Activated naive CD8-positive, alpha-beta T cell treated with anti-CD3 and anti-CD28 coated beads, Interleukin-2, amount 10 ng/mL, durations not matched to agents 7 days and 5 days (primary cell): ENCODE results near the gene PDILT. TPM values are rescaled to one million over a fixed set of nuclear protein-coding genes. Genes with fewer than 3 reads are reported as not detected.
"Not testable (repeated sequence)": the region's sequence is repeated elsewhere in the genome, so short reads cannot be mapped to it uniquely, and the experiment has no call there.

Experiments used
- ATAC-seq: fragments of 150-1000 bp; cut with Tn5 transposase; one replicate; pipeline ENCODE4 v1.10.0; 2021; ENCODE audit warnings: low read depth, moderate library complexity
- POLR2A ChIA-PET: fragments of 350-600 bp; sonication (Branson Sonifier 250); formaldehyde crosslinking; loops from one replicate; lab custom pipeline; 2021; ENCODE audit warnings: antibody characterized with exemption; lab: Charles Lee
- DNase-seq: peaks from one replicate; pipeline ENCODE4 v3.0.0; 2021
- H3K27ac Mint-ChIP-seq: one replicate; pipeline ENCODE4 v1.8.0; 2022; ENCODE audit warnings: mild to moderate bottlenecking, mixed read lengths
- H3K27me3 Mint-ChIP-seq: one replicate; pipeline ENCODE4 v1.8.0; 2022; ENCODE audit warnings: mild to moderate bottlenecking, moderate library complexity, mixed read lengths
- H3K36me3 Mint-ChIP-seq: one replicate; pipeline ENCODE4 v1.8.0; 2021; ENCODE audit warnings: mild to moderate bottlenecking, mixed read lengths
- H3K4me1 Mint-ChIP-seq: one replicate; pipeline ENCODE4 v1.8.0; 2021; ENCODE audit warnings: mixed read lengths
- H3K4me3 Mint-ChIP-seq: one replicate; pipeline ENCODE4 v1.8.0; 2022; ENCODE audit warnings: mild to moderate bottlenecking, moderate library complexity, mixed read lengths
- H3K9me3 Mint-ChIP-seq: one replicate; pipeline ENCODE4 v1.8.0; 2021; ENCODE audit warnings: mixed read lengths
- total RNA-seq, 2 experiments: library from RNA; stranded (reverse); gene quantifications; one replicate each; pipeline ENCODE4 v1.2.3, GENCODE V29; 2021

The PDILT gene
- total RNA-seq: not detected

DNA sequence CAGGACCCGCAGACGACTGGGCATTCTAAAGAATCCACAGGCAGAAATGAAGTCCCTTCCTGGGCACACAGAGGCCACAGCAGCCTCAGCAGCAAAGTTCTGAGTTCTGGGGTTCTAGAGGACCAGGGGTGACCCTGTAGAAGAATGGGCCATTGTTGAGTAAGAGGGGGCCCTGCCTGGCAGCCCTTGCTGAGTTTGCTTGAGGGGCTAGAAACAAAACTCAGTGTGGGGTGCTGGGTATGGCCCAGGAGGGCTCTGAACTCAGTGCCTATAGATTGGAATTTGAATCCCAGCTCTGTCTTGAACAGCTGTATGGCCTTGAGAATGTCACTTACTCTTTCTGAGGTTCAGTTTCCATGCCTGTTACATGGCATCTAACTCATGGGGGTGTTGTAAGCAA, at the start of gene PDILT:
PDILT (minus strand) TSS at position 101 of the 400 bp plus-strand sequence. CDS start 5,437 bp downstream, outside the sequence.
- Mint-ChIP-seq H3K27ac (no peak within 1 kb of the TSS), H3K36me3 (no peaks in the 10 kb centered on the region), H3K27me3 (no peaks in the 10 kb centered on the region), H3K4me3 (no peak within 1 kb of the TSS), H3K4me1 (no peaks in the 10 kb centered on the region), H3K9me3 (no peaks in the 10 kb centered on the region)
- DNase-seq: no peak
- no peak for ATAC-seq
- POLR2A ChIA-PET: no interaction called here

DNA sequence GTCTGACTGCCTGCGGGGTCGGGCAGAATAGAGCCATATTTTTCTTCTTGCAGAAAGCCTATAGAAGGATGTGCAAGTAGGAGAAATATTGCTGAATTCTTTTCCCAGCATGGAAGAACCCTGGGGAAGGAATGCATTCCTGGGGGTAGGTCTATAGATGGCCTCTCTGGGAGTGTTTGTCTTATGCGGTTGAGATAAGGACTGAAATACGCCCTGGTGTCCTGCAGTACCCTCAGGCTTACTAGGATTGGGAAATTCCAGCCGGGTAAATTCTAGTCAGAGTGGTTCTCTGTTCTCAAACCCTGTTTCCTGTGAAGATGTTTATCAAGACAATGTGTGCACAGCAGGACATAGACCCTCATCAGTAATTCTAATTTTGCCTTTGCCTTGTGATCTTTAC, 49.1 kb upstream of the PDILT start:
- H3K36me3 Mint-ChIP-seq, H3K4me3 Mint-ChIP-seq, H3K9me3 Mint-ChIP-seq, DNase-seq, H3K4me1 Mint-ChIP-seq, POLR2A ChIA-PET, H3K27me3 Mint-ChIP-seq, ATAC-seq, H3K27ac Mint-ChIP-seq: not testable (repeated sequence)

- H3K9me3 Mint-ChIP-seq, ATAC-seq, H3K4me1 Mint-ChIP-seq, DNase-seq, H3K27me3 Mint-ChIP-seq, H3K36me3 Mint-ChIP-seq, POLR2A ChIA-PET, H3K4me3 Mint-ChIP-seq, H3K27ac Mint-ChIP-seq: not testable (repeated sequence)
Observed at GRCh38 chr16:20451364-20451763, 46.8 kb upstream of the PDILT start, which contains the start of gene ACSM2A. Gene ACSM2A, plus strand, starts transcription at chr16:20451521. Its CDS starts 8,594 bp downstream, at chr16:20460115.

DNA sequence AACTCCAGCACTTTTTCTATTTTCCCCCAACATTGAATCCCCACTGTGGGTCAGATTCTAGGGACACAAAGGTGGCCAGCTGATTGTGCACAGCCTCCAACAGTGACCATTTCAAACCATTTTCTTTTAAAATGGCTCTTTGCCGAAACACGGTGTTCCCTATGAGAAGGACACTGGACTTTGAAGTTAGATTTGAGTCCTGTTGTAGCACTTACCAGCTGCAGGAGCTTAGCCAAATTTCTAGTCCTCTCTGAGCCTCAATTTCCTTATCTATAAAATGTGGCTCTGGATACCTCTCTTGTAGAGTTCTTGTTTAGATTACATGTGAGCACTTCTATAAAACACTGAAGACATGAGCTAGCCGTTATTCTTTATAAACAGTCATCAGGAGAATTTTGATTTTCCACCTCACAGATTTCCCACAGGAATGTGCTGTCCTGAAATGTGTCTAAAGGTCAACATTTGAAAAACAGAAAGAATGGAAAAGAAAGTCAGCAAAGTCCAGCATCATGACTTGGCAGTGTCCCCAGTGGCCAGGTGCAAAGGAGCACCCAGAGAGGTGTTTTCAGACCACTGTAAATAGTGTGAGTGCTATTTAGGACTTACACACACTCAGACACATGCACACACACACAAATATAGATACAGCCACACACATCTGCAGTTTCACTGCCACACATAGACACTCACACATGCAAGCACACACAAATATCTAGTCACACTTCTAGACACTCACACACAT, 42.3 kb upstream of the PDILT start:
- H3K27me3 Mint-ChIP-seq, H3K36me3 Mint-ChIP-seq, ATAC-seq, H3K9me3 Mint-ChIP-seq, H3K4me3 Mint-ChIP-seq, POLR2A ChIA-PET, H3K27ac Mint-ChIP-seq, DNase-seq, H3K4me1 Mint-ChIP-seq: not testable (repeated sequence)

DNA sequence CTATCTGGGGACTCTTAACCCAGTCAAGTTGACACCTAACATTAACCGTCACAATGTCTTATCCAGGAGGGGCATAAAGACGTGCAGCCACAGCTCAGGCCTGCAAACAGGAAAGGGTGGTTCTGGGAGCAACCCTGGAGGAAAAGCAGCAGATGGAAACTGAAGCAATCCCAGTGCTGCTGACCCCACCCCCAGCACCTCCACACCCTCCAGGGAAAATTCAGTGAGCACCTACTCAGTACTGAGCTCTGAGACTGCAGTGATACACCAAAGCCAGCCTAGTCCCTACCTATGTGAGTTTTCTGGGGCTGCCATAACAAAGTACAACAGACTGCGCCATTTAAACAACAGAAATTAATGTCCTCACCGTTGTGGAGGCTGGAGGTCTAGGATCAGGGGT, 37.3 kb upstream of the PDILT start:
- H3K4me1 Mint-ChIP-seq, H3K4me3 Mint-ChIP-seq, H3K27ac Mint-ChIP-seq, H3K36me3 Mint-ChIP-seq, ATAC-seq, POLR2A ChIA-PET, DNase-seq, H3K27me3 Mint-ChIP-seq, H3K9me3 Mint-ChIP-seq: not testable (repeated sequence)

GRCh38 chr16:20441191-20441590, 36.7 kb upstream of the PDILT start:
- H3K9me3 Mint-ChIP-seq: no peaks in the 10 kb centered on the region
- ATAC-seq (no peak), DNase-seq (no peak)
- no peaks in the 10 kb centered on the region for H3K27me3 Mint-ChIP-seq
- H3K4me1 Mint-ChIP-seq: no peaks in the 10 kb centered on the region
- H3K36me3 Mint-ChIP-seq: no peaks in the 10 kb centered on the region
- no peak overlapping the region for H3K4me3 Mint-ChIP-seq
- POLR2A ChIA-PET: no interaction called here
- no peak overlapping the region for H3K27ac Mint-ChIP-seq

- H3K27ac Mint-ChIP-seq, H3K27me3 Mint-ChIP-seq, H3K36me3 Mint-ChIP-seq, ATAC-seq, DNase-seq, H3K9me3 Mint-ChIP-seq, H3K4me3 Mint-ChIP-seq, H3K4me1 Mint-ChIP-seq, POLR2A ChIA-PET: not testable (repeated sequence)
Observed at GRCh38 chr16:20440731-20441130, 36.2 kb upstream of the PDILT start.

DNA sequence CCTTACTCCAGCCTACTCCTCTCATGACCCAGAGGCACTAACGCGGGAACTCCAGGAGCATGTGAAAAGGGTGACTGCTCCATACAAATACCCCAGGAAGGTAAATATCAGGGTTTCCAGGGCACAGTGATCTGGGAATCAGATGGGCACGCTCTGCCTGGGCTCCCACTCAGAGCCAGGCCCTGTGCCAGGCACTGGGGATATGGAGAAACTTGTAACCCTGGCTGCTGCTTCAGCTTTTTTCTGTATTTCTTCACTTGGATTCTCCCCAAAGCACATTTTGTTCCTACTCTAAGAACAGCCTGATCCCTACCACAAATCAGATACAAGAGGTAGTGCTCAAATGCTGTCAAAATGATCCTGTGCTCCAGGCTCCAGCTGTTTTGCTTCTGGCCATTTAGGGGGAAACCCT, 35.3 kb upstream of the PDILT start:
- POLR2A ChIA-PET, ATAC-seq, H3K4me1 Mint-ChIP-seq, H3K27me3 Mint-ChIP-seq, H3K27ac Mint-ChIP-seq, H3K36me3 Mint-ChIP-seq, DNase-seq, H3K9me3 Mint-ChIP-seq, H3K4me3 Mint-ChIP-seq: not testable (repeated sequence)

DNA sequence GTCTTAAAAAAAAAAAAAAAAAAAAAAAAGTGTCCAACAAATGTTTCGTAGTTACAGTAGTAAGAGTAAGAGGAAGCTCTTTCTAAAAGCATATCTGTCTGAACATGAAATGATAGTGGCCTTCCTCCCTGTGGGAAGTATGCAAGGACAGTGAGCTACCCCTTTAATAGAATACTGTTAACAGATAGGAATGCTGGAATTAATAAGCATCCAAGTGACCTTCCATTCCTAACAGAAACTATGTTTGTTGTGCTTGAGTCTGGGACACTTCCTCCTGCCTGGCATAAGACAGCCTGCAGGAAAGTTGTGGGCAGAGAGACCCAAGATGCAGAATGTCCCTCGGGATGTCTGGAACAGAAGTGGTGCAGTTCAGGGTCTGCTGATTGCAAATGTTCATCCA, 34.4 kb upstream of the PDILT start:
- ATAC-seq, H3K27me3 Mint-ChIP-seq, H3K4me1 Mint-ChIP-seq, DNase-seq, H3K36me3 Mint-ChIP-seq, H3K4me3 Mint-ChIP-seq, POLR2A ChIA-PET, H3K9me3 Mint-ChIP-seq, H3K27ac Mint-ChIP-seq: not testable (repeated sequence)

- no peak overlapping the region for H3K4me3 Mint-ChIP-seq
- peaks cover 7% of the 10 kb centered on the region for H3K27me3 Mint-ChIP-seq
- H3K36me3 Mint-ChIP-seq: no peaks in the 10 kb centered on the region
- peaks cover 2% of the 10 kb centered on the region for H3K9me3 Mint-ChIP-seq
- H3K27ac Mint-ChIP-seq: no peak overlapping the region
- DNase-seq (no peak), ATAC-seq (no peak)
- no peaks in the 10 kb centered on the region for H3K4me1 Mint-ChIP-seq
- POLR2A ChIA-PET: no interaction called here
Observed at GRCh38 chr16:20430948-20431347, 26.4 kb upstream of the PDILT start.

DNA sequence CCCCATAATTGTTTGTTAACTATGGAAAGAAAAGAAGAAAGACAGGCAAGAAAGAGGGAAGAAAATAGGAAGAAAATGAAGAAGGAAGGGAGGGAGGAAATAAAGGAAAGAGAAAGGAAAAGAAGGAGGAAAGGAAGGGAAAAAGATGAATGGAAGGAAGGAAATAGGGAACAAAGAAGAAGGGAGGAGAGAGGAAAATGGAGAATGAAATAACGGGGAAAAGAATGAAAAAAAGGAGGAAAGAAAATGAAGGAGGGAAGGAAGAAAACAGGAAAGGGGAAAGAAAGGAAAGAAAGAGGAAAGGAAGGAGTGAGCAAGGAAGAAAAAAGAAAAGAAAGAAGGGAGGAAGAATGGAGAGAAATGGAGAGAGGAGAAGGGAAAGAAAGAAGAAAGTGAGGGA, 25.9 kb upstream of the PDILT start:
- H3K4me3 Mint-ChIP-seq: not testable (repeated sequence)

DNA sequence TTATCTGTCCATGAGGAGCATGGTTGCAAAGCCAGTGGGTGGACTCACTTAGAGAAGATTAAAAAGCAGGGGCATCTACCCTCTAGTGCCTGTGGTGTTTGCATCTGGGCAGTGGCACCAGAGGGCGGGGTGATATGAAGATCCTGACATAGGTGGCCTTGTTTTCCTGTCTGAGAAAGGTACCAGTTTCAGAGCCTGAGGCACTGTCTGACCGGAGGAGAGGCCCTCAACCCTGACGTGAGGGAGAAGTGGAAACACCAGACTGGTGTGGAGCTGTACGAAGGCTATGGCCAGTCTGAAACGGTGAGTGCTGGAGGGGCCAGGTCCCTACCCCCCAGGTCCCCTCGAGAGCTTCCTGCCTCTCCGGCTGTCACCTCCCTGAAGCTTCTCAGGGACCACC, 25.0 kb upstream of the PDILT start:
- H3K27ac Mint-ChIP-seq, H3K36me3 Mint-ChIP-seq, H3K4me1 Mint-ChIP-seq, H3K4me3 Mint-ChIP-seq, POLR2A ChIA-PET, DNase-seq, H3K9me3 Mint-ChIP-seq, ATAC-seq, H3K27me3 Mint-ChIP-seq: not testable (repeated sequence)

More for the DNA sequence above, 25.9 kb upstream of the PDILT start:
- H3K27ac Mint-ChIP-seq, ATAC-seq, H3K4me1 Mint-ChIP-seq, H3K36me3 Mint-ChIP-seq, H3K27me3 Mint-ChIP-seq, DNase-seq, POLR2A ChIA-PET, H3K9me3 Mint-ChIP-seq: not testable (repeated sequence)

- H3K4me3 Mint-ChIP-seq, ATAC-seq, H3K36me3 Mint-ChIP-seq, H3K27me3 Mint-ChIP-seq, H3K27ac Mint-ChIP-seq, H3K9me3 Mint-ChIP-seq, DNase-seq, H3K4me1 Mint-ChIP-seq, POLR2A ChIA-PET: not testable (repeated sequence)
Observed at GRCh38 chr16:20427401-20427797, 22.9 kb upstream of the PDILT start.

DNA sequence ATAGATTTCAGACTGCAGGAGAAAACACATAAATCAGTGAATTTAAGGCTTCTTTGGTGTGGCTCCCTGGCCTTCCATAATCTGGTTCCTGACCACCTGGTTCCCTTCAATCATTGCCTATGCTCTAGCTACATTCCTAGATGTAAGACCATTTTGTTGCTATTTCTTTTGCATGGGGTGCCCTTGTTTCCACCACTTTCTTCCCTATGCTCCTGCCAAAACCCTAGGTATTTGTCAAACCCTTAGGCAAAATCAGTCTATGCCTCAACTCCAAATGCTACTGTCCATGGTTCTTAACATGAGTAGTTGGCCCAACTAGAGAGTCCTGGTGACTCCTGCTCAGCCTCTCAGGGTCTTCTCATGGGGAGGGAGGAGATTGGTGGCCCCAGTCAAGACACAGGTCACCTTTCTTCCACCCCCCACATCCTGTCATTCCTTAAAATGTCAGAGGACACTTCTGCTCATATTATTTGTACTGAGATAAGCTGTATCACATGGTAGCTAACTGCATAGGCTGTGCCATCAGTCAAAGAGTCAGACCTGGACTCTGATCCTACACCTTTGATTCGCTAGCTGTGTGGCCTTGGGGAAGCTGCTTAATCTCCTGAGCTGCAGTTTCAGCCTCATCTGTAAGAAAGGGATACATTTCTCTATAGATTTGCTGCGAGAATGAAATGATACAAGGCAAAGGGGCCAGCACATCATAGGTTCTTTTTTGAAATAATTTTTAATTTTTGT, 19.8 kb upstream of the PDILT start:
- ATAC-seq (no peak), DNase-seq (no peak)
- no peak overlapping the region for H3K27ac Mint-ChIP-seq
- no peaks in the 10 kb centered on the region for H3K36me3 Mint-ChIP-seq
- H3K4me3 Mint-ChIP-seq: no peak overlapping the region
- no peaks in the 10 kb centered on the region for H3K27me3 Mint-ChIP-seq
- POLR2A ChIA-PET: no interaction called here
- H3K9me3 Mint-ChIP-seq: peaks cover 2% of the 10 kb centered on the region
- no peaks in the 10 kb centered on the region for H3K4me1 Mint-ChIP-seq
